Inflammatory macrophage treated with lipopolysaccharide for 4 hours (primary cell): ENCODE measurements around the gene ABCA7.

Source experiments
- DNase-seq: peaks from one replicate; pipeline ENCODE4 v3.0.0-alpha.2; 2020

Gene ABCA7, protein sequence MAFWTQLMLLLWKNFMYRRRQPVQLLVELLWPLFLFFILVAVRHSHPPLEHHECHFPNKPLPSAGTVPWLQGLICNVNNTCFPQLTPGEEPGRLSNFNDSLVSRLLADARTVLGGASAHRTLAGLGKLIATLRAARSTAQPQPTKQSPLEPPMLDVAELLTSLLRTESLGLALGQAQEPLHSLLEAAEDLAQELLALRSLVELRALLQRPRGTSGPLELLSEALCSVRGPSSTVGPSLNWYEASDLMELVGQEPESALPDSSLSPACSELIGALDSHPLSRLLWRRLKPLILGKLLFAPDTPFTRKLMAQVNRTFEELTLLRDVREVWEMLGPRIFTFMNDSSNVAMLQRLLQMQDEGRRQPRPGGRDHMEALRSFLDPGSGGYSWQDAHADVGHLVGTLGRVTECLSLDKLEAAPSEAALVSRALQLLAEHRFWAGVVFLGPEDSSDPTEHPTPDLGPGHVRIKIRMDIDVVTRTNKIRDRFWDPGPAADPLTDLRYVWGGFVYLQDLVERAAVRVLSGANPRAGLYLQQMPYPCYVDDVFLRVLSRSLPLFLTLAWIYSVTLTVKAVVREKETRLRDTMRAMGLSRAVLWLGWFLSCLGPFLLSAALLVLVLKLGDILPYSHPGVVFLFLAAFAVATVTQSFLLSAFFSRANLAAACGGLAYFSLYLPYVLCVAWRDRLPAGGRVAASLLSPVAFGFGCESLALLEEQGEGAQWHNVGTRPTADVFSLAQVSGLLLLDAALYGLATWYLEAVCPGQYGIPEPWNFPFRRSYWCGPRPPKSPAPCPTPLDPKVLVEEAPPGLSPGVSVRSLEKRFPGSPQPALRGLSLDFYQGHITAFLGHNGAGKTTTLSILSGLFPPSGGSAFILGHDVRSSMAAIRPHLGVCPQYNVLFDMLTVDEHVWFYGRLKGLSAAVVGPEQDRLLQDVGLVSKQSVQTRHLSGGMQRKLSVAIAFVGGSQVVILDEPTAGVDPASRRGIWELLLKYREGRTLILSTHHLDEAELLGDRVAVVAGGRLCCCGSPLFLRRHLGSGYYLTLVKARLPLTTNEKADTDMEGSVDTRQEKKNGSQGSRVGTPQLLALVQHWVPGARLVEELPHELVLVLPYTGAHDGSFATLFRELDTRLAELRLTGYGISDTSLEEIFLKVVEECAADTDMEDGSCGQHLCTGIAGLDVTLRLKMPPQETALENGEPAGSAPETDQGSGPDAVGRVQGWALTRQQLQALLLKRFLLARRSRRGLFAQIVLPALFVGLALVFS (N-terminal part only)

DNA sequence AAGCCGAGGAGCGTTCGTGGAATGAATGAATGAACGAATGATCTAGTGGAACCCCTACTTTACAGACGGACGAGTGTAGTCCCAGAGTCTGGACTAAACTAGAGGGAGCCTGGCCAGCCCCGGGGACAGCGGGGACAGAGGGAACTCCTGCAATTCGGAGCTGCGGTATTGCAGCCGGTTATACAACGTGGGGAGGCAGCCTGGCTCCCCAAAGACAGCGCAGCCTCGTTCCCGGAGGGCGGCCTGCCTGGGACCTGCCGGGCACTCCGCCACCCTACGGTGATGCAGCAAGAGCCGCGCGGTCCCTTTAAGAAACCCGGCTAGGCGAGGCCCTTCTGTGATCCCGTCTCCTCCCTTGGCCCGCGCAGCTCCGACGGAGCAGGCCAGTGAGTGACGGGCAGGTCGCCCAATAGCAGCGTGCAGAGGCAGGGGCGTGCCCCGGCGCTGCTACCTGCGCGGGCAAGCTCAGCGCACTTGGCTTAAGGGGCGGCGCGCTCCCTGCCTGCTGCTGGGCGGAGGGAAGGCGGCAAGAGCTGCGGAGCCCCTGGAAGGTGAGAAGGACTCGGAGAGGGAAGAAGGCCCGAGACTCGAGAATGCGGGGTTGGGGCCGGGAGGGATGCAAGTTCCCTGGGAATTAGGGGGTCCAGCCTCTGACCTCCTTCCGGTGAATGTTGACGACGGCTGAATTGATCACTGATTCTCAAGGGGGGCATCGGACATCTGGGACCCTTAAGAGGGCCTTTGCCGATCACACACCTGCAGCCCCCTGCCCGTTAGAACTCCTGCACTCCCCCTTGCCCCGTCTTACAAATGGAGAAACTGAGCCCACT is at the start of gene ABCA7:
Gene ABCA7, plus strand, starts transcription at position 462 of the 830 bp plus-strand sequence. CDS start 1,255 bp downstream, outside the sequence.
- peak; percentile 97 for DNase-seq

DNA sequence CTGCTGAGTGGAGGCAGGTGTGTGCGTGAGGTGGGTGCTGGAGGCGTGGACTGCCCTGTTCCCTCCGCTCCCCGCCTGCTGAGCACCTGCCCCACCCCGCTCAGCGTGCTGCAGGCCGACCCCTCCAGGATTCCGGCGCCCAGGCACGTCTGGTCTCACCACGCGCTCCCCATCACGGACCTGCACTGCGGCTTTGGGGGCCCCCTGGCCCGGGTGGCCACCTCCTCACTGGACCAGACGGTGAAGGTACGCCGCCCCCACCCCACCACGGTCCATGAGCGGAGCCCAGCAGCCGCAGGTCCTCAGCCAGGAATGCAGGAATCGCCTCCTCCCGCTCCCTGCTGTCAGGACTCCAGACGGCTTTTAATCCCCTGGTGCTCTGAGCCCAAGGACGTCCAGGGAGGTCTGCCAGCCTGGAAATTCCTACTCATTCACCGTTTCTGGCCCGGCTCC is 49.8 kb upstream of the ABCA7 start:
- DNase-seq: no peak

DNA sequence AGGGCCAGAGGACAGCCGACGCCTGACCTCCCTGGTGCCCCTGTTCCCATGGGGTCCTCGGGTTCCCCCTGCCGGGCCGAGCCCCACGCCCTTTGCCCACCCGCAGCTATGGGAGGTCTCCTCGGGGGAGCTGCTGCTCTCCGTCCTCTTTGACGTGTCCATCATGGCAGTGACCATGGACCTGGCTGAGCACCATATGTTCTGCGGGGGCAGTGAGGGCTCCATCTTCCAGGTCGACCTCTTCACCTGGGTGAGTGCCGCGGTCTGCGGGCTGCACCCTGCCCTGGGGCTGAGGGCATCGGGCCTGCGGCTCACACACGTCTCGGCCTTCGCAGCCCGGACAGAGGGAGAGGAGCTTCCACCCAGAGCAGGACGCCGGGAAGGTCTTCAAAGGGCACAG is 49.2 kb upstream of the ABCA7 start:
- no peak for DNase-seq

DNA sequence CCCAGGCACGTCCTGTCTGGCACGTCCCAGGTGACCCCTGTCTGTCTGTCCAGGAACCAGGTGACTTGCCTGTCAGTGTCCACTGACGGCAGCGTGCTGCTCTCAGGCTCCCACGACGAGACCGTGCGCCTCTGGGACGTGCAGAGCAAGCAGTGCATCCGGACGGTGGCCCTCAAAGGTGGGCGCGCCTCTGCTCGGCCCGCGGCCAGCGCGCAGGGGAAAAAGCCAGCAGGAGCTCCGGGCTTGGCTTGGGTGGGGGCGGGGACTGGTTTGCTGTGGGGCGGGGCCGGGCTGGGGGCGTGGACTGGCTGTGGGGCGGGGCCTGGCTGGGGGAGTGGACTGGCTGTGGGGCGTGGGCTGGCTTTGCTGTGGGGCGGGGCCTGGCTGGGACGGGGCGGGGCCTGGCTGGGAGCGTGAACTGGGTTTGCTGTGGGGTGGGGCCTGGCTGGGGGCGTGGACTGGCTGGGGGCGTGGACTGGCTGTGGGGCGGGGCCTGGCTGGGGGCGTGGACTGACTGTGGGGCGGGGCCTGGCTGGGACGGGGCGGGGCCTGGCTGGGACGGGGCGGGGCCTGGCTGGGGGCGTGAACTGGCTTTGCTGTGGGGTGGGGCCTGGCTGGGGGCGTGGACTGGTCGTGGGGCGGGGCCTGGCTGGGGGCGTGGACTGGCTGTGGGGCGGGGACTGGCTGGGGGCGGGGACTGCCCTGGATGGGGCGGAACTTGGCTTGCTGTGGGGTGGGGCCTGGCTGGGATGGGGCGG is 48.6 kb upstream of the ABCA7 start:
- DNase-seq: peak; percentile 33

DNA sequence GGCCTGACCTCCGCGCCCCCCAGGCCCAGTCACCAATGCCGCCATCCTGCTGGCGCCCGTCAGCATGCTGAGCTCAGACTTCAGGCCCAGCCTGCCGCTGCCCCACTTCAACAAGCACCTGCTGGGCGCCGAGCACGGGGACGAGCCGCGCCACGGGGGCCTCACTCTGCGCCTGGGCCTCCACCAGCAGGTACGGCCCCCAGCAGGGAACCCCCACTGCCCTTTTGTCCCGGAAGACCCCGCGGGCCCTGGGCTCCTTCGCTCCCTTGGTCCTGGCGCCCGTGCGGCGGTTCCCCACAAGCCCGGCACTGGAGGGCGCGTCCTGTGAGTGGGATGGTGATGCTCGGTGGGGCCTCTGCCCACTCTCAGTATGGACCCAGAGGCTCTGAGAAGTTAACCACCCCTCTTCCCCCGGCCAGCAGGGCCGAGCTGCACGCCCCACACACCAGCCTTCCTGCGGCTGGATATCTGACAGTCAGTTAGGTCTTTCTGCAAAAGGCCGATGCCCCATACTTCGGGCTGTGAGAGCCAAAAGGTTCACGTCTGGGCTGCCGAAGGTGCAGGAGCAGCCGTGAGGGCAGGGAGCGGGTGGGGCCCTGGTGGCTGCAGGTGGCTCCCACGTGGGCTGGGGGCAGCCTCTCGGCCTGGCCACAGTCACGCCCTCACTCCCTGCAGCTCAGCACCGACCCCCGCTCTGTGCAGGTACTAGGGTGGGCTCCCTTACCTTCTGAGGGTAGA is 47.8 kb upstream of the ABCA7 start:
- no peak for DNase-seq

DNA sequence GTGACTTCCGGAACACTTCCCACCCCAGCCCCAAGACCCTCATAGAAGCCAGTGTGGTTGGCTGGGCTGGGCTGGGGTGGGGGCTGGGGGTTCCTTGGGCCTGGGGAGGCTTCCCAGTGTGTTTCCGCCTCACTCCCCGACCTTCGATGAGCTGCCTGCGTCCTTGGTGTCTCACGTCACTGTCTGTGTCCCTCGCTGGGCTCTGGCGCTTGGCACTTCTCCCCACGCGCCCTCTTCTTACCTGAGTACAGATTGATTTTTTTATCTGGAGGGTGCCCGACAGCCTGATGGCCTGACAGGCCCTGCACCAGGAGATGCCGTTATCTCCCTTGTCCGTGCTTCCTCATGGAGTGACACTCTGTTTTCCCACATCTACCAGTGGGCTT is 47.2 kb upstream of the ABCA7 start:
- no peak for DNase-seq

DNA sequence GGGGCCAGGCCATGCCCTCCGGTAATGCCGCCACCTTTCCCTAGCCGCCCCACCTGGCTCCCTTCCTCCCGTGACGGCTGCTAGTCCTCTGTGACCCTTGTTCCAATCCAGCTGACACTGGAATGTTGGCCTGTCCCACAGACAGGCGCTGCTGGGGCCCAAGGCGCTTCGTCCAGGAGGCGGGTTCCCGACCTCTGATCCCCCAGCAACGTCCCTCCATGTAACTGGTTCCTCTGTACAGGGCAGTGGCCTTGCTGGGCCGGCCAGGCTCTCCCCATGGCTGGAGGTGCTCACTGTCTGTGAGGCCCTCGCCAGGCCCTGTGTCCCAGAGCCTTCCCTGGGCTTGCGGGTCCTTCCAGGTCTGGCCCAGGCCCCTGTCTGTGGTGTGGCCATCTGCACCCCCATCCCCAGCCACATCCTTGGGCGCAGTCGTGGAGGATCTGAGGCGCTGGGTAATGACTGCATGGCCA is 46.5 kb upstream of the ABCA7 start:
- DNase-seq: no peak

DNA sequence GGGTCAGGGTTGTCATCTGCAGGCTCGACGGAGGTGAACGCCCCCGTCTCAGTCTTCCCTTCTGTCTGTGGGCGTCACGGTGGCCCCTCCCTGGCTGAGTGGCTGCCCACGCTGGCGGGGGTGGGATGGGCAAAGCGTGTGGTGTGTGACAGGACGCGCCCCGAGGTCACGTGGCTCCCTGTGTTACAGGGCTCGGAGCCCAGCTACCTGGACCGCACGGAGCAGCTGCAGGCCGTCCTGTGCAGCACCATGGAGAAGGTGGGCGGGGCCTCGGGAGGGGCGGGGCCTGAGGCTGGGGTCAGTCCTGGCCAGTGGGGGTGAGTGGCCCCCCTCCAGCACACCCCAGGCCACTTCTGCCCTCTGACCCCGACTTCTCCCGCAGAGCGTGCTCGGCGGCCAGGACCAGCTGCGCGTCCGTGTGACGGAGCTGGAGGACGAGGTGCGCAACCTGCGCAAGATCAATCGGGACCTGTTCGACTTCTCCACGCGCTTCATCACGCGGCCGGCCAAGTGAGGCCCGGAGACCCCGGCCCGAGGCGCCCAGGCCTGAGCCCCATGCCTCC is 46.0 kb upstream of the ABCA7 start:
- no peak for DNase-seq

DNA sequence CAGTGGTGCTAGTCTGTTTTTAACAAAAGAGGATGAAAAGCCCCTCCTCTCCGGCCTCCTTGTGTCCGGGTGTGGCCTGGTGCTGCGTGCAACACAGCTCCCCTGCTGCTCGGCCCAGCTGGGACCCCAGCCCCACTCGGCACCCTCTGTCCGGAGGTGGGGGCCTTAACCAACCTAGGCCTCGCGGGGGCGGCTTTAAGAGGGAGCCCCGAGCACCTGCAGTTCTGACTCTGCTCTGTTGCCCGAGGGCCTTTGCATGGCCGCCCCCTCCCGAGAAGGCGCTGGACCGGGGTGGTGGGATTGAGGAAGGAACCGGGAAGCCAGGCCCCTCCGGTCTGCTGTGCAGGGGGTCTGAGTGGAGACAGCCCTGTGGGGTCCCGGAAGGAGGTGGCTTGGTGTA is 45.4 kb upstream of the ABCA7 start:
- DNase-seq: no peak

DNA sequence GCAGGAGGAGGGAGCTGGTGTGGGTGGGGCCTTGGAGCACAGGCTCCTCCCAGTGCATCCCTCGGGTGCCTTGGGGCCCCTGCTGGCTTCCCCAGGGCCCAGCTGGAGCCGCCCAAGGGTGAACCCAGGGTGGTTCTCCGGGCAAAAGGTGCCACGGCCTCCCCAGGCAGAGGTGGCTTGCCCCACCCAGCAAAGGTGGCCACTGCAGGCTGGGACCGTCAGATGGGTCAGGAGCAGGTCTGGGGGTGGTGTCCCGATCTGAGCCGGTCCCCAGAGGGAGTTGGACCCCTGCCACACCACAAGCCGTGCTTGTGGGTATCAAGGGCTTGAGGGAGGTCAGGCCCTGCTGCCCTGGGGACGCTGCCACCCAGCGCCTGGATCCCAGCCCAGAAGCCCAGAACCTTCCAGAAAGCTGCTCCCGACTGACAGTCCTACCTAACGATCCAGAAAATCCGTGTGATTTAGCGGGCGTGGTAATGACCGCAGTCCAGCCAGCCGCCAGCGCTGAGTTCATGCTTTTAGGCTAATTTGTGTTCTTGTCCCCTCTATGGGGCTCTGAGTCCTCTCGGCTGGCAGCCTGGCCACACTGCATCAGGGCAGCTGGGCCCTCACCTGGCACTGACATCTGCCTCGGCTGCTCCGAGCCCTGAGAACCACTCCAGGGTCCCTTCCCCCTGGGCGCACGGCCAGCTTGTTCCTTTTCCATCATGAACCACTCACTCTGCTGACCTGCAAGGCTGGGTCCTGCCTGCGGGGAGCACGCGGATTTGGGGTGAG is 44.7 kb upstream of the ABCA7 start:
- DNase-seq: no peak

DNA sequence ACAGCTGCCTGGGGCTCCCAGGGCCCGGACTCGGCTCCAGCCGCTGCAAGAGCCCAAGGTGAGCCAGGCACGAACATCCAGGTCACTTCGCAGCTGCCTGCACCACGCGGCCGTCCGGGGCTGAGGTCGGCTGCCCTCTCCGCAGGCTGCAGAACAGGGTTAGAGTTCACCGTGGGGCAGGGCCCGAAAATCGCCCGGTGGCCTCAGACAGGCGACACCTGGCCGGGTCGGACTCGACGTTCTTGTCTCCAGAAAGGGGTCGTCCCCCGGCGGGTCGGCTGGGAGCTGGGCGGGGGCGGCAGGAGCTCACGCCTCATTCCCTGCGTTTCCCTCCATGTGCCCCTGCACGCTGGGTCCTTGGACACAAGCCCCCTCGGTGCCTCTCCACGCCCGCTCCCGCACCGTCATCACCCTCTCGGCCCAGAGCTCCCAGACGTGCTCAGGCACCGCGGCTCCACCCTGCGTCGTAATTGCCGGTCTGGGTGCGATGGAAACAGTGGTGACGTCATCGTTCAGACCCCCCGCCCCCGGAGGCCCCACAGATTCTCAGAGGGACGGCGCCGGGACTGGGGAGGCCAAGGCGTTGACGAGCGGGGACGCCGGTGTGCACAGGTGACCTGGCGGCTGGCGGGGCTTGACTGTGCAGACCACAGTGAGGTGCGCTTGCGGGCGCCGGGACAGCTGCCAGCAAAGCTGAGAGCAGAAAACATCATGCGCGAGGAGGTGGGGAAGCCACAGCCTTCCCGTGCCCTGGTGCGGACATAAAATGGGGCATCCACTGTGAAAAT is 43.7 kb upstream of the ABCA7 start:
- no peak for DNase-seq

DNA sequence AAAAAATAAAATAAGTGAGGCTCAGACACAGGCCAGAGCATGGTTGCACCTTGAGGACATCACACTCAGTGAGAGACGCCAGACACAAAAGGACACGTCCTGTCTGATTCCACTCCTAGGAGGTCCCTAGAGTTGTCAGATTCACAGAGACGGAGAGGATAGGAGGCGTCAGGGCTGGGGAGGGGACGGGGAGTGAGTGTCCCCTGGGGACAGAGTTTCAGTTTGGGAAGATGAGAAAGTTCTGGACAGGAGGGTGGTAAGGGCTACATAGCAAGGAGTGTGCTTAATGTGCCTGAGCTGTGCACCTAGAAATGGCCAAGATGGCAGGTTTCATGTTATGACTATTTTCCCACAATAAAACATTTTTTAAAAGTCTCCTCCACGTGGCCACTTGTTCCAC is 41.8 kb upstream of the ABCA7 start:
- no peak for DNase-seq

DNA sequence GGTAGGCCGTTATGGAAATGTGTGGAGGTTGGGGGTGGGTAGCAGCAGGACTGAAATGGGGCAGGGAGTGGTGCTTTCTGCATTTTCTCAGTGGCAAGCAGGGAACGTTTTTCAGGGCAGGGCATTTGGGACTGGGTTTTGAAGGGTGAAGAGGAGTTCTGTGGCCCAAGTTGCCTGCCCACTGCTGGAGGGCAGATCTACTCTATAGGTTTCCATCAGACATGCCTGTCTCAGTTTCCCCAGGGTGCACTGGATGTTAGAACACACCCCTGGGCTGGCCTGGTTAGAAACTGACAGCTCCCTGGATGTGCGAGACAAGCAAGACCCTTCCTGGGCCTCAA is 40.6 kb upstream of the ABCA7 start:
- DNase-seq: no peak

DNA sequence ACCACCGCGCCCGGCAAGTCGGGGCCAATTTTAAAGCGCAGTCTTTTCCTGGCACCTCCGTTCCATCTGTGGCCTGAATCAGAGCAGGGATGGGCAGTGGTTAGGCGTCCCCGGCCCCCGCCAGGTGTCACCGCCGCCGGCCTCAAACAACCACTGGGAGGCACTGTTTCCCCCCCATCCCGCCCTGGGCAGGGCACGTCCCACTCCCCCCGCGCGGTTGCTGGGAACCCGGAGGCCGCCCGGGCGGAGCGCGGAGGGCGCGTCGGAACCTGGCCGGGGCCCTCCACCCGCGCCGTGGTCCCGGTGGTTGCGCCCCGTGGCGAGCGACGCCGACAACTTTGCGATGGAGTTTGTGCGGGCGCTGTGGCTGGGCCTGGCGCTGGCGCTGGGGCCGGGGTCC is 39.8 kb upstream of the ABCA7 start, which contains the start of gene GRIN3B:
Gene GRIN3B, plus strand, starts transcription at position 325 of the 400 bp plus-strand sequence. Its CDS starts 19 bp downstream, at position 344.
- peak; percentile 46 for DNase-seq

DNA sequence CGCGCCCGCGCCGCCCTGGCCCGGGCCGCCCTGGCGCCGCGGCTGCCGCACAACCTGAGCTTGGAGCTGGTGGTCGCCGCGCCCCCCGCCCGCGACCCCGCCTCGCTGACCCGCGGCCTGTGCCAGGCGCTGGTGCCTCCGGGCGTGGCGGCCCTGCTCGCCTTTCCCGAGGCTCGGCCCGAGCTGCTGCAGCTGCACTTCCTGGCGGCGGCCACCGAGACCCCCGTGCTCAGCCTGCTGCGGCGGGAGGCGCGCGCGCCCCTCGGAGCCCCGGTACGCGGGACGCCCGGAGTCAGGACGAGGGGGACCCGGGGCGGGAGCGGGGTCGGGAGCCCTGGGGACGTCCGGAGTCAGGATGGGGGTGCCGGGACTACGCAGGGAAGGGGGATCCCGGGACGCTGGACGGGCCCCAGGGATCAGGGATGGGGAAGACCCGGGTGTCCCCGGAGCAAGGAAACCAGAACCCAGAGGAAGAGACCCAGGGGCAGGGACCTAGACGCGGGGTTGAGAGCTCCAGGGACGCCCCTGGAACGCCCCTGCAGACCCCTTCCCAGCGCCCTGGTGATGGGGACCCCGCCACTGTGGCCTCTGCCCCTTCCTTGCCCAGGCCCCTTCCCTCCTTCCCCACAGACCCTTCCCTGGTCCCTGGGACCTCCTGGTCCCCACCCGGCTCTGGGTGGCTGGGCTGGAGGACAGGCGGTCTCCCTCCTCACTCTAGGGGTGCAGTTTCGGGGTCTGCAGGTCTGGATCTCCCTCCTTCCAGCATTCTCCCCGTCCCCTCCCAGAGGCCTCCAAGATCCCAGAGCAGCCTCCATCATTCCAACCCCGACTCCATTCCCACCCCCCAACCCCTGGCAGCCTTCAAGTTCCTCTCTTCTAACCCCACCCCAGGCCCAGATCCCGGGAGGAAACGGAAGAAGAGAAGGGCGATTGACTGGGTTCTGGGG is 39.0 kb upstream of the ABCA7 start:
- DNase-seq: no peak

DNA sequence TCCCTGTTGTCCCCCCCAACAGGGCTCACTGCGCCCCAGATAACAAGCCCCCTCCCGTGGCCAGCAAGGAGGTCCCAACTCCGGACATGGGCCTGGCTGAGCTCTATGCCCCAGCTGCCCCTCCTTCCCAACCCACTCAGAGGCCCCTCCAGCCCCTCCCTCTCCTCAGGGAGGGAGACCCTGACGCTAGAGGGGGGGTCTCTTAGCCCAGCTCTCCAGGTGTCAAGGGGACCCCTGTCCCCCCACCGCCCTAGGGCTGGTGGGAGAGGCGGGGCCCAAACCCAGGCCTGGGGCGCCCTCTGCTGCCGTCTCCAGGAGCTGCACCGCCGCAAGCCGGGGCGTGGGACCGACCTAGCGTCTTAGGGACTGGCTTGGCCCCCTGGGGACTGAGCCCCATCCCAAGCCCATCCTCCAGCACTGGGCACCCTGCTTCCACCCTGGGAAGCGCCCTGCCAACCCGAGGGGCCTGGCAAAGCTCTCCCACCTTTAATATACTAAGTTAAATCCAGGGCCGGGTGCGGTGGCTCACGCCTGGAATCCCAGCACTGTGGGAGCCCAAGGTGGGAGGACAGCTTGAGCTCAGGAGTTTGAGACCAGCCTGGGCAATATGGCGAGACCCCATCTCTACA is 38.3 kb upstream of the ABCA7 start:
- DNase-seq: peak; percentile 36

DNA sequence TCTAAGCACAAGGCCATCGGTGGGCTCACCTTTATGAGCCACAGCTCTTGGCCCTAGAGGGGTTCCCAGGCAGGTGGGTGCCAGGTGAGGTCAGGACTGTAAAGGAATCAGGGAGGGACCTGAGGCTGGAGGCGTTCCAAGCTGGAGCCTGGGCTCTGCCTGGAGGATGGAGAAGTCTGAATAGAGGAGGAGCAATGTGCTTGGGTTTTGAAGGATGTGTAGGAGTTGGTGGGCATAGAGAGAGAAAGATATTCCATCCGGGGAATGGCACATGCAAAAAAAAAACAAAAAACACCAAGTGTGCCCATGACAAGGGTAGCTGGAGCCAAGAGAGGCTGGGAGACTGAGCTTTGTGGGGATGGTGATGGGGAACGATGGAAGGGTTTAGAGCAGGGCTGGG is 37.3 kb upstream of the ABCA7 start:
- DNase-seq: no peak
